ENCODE measurements around the gene BIN1. TPM values are rescaled to one million over a fixed set of nuclear protein-coding genes. Genes with fewer than 3 reads are reported as not detected.
A peak's percentile ranks its signal among the peaks of the same experiment; 100 is the strongest.

Gene BIN1
- total RNA-seq, 1 donor from 2014 or later: 182 TPM

- H3K9me3 Mint-ChIP-seq (ENCODE audit: unreplicated experiment): no peaks in the 10 kb centered on the region
- TF ChIP-seq, protein P1, sequence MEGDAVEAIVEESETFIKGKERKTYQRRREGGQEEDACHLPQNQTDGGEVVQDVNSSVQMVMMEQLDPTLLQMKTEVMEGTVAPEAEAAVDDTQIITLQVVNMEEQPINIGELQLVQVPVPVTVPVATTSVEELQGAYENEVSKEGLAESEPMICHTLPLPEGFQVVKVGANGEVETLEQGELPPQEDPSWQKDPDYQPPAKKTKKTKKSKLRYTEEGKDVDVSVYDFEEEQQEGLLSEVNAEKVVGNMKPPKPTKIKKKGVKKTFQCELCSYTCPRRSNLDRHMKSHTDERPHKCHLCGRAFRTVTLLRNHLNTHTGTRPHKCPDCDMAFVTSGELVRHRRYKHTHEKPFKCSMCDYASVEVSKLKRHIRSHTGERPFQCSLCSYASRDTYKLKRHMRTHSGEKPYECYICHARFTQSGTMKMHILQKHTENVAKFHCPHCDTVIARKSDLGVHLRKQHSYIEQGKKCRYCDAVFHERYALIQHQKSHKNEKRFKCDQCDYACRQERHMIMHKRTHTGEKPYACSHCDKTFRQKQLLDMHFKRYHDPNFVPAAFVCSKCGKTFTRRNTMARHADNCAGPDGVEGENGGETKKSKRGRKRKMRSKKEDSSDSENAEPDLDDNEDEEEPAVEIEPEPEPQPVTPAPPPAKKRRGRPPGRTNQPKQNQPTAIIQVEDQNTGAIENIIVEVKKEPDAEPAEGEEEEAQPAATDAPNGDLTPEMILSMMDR (IDR thresholded peaks at IDR 0.05; ENCODE audit: unreplicated experiment): no peak
- H3K27ac Mint-ChIP-seq (ENCODE audit: unreplicated experiment): peak overlapping the region; percentile 74
- H3K27me3 Mint-ChIP-seq (ENCODE audit: unreplicated experiment): peaks cover 12% of the 10 kb centered on the region
- no peak for DNase-seq (ENCODE audit: low spot score)
- H3K4me1 Mint-ChIP-seq (ENCODE audit: unreplicated experiment): peaks cover 29% of the 10 kb centered on the region
- H3K36me3 Mint-ChIP-seq (ENCODE audit: low read depth, unreplicated experiment): peaks cover 3% of the 10 kb centered on the region
- peak overlapping the region; percentile 91 for H3K4me3 Mint-ChIP-seq (ENCODE audit: unreplicated experiment)
These were observed 1.2 kb upstream of the BIN1 start for GRCh38 chr2:127108090-127108523.

DNA sequence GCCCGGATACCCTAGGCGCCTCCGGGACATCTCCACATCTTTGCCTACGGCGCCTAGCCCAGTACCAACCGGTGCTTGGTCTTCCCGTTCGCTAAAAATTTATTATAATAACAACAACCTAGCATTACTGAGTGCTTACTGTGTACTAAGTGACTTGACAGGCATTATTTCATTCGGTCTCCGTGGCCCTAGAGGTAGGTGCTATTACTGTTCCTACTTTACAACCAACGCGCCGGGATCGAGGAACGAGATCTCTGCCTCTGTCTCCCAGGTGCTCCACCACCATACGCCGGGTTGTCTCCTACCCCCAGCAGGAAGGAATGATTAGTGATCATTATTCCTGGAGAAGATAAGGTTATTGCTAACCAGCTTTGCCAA is 657 bp upstream of the BIN1 start:
- H3K27ac Mint-ChIP-seq (ENCODE audit: unreplicated experiment): peak overlapping the region; percentile 64

GRCh38 chr2:127106457-127106990 is 430 bp downstream of the BIN1 start:
- DNase-seq (ENCODE audit: low spot score): peak; percentile 41
- H3K27ac Mint-ChIP-seq (ENCODE audit: unreplicated experiment): no peak overlapping the region
- peaks cover 17% of the 10 kb centered on the region for H3K27me3 Mint-ChIP-seq (ENCODE audit: unreplicated experiment)
- no peaks in the 10 kb centered on the region for H3K9me3 Mint-ChIP-seq (ENCODE audit: unreplicated experiment)
- TF ChIP-seq, protein P1 (IDR thresholded peaks at IDR 0.05; ENCODE audit: unreplicated experiment): no peak
- peaks cover 3% of the 10 kb centered on the region for H3K36me3 Mint-ChIP-seq (ENCODE audit: low read depth, unreplicated experiment)
- peaks cover 36% of the 10 kb centered on the region for H3K4me1 Mint-ChIP-seq (ENCODE audit: unreplicated experiment)
- H3K4me3 Mint-ChIP-seq (ENCODE audit: unreplicated experiment): peak overlapping the region; percentile 87

More for the DNA sequence above, 657 bp upstream of the BIN1 start:
- Mint-ChIP-seq H3K9me3 (ENCODE audit: unreplicated experiment) (no peaks in the 10 kb centered on the region), H3K4me1 (ENCODE audit: unreplicated experiment) (peaks cover 32% of the 10 kb centered on the region), H3K4me3 (ENCODE audit: unreplicated experiment) (peak overlapping the region; percentile 91), H3K27me3 (ENCODE audit: unreplicated experiment) (peaks cover 15% of the 10 kb centered on the region), H3K36me3 (ENCODE audit: low read depth, unreplicated experiment) (peaks cover 3% of the 10 kb centered on the region)
- TF ChIP-seq, protein P1 (IDR thresholded peaks at IDR 0.05; ENCODE audit: unreplicated experiment): peak; percentile 51
- no peak for DNase-seq (ENCODE audit: low spot score)

GRCh38 chr2:127105656-127106456 is 1.1 kb downstream of the BIN1 start:
- H3K27ac Mint-ChIP-seq (ENCODE audit: unreplicated experiment): no peak overlapping the region
- DNase-seq (ENCODE audit: low spot score): no peak

More at GRCh38 chr2:127105656-127106456, 1.1 kb downstream of the BIN1 start:
- Mint-ChIP-seq H3K36me3 (ENCODE audit: low read depth, unreplicated experiment) (peaks cover 3% of the 10 kb centered on the region), H3K9me3 (ENCODE audit: unreplicated experiment) (no peaks in the 10 kb centered on the region), H3K27me3 (ENCODE audit: unreplicated experiment) (peaks cover 17% of the 10 kb centered on the region), H3K4me3 (ENCODE audit: unreplicated experiment) (peak overlapping the region; percentile 87), H3K4me1 (ENCODE audit: unreplicated experiment) (peaks cover 42% of the 10 kb centered on the region)
- TF ChIP-seq, protein P1 (IDR thresholded peaks at IDR 0.05; ENCODE audit: unreplicated experiment): no peak
